Stimulated activated CD4-positive, alpha-beta T cell treated with anti-CD3 and anti-CD28 coated beads, Interleukin-1b, Interleukin-23, amount 100 ng/mL, for 48 hours (primary cell): ENCODE measurements around the gene ZNF655.
"Not testable (repeated sequence)": the region's sequence is repeated elsewhere in the genome, so short reads cannot be mapped to it uniquely, and the experiment has no call there.

Source experiments
- DNase-seq: peaks from one replicate; pipeline ENCODE4 v3.0.0-alpha.2; 2020

The ZNF655 gene

DNA sequence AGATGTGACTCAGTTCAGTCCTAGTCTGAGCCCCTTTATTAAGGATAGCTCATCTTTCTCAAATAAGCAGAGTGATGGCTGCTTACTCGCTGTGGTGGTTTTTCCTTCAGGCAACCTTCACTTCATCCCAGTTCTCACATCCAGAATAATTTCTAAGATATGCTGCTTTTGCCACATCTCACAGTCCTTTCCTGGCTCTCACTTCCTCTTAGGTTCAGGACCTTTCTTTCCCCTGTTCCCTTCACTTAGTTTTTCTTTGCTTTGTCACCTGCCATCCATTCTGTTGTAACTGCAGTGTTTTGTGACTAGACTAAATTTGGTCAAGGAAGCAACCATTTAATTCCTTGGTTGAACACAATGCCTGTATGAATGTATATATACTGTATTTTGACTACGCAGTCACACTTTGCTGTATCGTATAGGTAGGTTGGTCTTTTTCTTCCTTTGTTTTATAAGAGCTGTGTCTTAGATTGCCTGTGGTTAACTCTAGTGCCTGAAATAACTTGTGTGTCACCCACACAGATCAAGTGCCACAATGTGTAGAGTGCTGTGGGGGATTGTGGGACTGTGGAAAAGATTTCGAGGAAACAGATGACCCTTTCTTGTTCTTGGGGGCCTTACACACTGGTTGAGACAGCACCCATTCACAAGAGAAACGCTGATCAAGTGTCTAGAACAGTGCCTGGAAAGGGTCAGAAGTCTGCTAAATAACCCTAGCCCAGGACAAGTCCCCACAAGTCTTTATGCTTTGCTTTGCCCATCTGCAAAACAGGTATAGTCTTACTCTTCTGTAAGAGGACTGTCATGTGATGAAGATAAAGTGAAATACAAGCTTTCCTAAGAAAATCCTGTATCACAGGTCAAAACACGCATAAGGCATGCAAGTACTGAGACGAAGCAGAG, 2.6 kb downstream of the ZNF655 start:
- no peak for DNase-seq

DNA sequence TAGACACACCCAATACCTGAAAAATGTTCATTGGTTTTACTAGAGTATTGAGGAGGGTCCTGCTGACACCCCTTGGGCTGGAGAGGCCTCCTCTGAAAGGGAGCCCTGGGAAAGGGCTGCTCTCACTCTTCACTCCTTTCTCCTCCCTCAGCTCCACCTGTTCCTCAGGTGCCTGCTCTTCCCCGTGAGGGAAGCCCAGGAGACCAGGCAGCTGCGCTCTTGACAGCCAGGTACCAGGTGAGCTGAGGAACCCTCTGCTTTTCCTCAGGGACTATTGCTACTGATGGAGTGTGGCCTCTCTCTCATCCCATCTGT, 3.3 kb downstream of the ZNF655 start:
- no peak for DNase-seq

DNA sequence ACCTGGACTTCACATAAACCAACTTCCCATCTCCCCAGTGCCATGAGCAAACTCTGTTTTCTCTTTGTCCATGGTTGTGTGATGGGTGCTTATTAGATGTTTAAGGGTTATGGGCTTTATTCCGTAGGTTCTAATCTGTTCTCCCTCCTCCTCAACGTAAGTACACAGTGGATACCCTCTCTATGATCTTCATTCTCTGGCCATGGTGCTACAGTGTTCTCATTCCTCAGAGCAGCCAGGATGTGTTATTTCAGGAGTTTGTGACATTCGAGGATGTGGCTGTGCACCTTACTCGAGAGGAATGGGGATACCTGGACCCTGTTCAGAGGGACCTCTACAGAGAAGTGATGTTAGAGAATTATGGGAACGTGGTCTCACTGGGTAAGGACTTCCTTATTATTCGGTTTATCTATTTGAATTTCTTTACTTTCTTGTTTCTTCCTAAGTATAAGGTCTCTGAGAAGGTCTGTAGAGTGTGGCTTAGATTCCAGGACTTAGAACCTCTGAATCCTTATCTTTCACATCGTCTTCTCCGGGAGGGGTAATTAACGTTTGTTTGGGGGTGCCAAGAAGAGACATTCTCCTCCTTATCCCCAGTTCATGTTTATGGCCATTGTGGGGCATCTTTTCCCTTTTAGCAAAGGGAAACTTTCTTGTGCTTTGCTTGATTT, 3.8 kb downstream of the ZNF655 start:
- no peak for DNase-seq

DNA sequence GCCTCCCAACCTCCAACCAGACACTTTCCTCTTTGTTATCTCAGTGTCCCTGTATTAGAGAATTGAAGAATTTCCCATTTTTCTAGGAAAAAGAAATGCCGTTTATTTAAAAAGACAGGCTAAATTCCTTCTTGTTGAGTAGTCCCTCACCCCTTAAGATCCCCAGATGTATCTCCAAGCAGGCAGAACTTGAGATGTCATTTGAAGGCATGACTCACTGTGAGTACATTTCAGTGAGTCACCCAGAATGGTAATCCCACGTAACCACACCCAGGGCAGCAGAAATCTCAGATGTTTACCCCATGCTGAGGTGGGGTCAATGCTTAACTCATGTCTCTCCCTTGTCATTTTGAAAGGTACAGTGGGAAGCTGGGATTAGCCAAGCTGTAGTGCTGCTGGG, 4.4 kb downstream of the ZNF655 start:
- peak; percentile 63 for DNase-seq

DNA sequence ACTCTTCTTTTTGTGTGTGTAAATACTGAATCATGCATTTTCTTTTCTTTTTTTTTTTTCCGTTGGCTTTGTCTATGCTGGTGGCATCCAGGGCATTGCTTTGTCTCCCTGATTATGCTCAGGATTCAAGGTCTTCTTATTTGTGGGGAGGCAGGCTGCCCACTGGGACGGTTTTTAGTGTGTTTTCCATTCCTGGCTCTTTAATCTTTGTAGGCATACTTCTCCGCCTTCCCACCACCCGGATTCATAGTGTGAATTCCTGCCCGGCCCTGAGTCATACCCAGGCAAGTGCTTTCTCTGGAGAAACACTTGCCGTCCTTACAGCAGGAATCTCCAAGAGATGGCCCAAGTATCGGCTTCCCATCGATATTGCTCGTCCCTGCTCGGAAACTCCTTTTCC, 5.2 kb downstream of the ZNF655 start:
- no peak for DNase-seq

DNA sequence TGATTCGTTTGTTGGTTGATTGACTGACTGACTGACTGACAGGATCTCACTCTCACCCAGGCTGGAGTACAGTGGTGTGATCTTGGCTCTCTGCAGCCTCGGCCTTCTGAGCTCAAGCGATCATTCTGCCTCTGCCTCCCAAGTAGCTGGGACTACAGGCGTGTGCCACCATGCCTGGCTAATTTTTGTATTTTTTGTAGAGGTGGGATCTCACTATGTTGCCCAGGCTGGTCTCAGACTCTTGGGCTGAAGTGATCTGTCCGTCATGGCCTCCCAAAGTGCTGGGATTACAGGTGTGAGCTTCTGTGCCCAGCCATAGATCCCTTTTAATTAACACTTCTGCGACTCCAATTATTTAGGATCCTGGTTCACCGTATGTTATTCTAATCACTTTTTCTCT, 10.3 kb downstream of the ZNF655 start:
- DNase-seq = not testable (repeated sequence)

DNA sequence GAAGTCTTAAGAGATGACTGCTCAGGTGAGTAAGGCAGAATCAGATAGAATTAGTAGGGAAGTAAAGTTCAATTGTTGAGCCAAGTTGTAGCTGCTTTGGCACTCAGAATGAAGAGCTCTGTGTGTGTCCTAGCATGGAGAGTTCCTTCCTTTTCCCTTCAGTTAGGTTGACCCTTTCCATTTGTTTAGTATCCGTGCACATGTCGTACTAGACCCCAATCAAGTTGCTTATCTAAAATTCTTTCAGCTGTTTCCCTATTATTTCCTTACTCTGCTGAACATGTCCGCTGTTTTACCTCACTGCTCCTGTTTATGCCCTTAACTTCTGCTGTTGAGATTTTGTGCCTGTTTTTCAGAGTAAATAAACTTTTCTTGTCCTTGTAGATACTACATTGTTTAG, 13.3 kb downstream of the ZNF655 start:
- DNase-seq = no peak

DNA sequence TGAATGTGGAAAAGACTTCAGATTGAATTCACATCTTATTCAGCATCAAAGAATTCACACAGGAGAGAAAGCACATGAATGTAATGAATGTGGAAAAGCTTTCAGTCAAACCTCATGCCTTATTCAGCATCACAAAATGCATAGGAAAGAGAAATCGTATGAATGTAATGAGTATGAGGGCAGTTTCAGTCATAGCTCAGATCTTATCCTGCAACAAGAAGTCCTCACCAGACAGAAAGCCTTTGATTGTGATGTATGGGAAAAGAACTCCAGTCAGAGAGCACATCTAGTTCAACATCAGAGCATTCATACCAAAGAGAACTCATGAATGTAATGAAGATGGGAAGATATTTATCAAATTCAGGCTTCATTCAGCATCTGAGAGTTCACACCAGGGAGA, 14.8 kb downstream of the ZNF655 start:
- DNase-seq = no peak

DNA sequence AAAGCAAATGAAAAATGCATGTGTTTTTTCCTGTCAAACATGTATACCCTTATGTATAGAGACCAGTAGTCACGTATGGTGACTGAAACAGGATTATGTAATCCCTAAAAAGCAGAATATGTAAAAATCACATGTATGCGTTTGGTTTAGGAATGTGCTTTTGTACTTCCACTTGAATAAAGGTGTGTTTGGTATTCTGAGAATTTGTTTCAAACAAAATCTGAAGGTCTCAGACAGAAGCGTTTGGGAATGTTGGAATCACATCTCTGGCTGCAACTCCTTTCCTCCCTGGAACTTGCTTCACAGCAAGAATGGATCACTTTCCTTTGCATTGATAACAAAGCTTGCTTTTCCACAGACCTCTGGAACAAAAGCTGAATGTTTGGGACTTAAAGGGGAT, 17.8 kb downstream of the ZNF655 start:
- no peak for DNase-seq

DNA sequence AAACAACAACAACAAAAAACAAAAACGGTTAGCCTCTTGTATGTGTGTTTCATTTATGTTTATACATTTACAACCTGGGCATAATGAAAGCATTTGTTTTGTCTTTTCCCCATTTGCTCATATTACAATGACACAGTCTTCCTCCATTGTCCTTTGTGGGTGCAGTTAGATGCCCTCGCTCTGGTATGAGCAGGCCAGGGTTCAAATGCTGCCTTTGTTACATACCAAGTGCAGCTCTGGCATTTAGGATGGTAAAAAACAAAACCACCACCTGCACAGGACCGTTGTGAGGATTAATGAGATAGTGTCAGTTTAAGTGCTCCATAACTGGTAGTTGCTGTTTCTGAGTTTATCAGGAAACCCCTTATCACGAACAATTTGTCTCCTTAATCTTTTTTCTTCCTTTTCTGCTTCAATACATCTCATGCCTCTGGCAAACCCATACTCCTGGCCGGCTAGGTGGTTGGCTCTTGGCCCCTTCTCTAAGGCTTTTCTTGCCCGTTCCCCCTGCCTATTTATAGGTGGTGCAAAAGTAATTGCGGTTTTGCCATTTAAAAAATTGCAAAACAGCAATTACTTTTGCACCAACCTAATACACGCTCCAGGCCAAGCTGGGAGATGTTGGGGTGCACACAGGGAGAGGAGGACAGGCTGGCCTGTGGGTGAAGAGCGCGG, 21.0 kb downstream of the ZNF655 start:
- no peak for DNase-seq

DNA sequence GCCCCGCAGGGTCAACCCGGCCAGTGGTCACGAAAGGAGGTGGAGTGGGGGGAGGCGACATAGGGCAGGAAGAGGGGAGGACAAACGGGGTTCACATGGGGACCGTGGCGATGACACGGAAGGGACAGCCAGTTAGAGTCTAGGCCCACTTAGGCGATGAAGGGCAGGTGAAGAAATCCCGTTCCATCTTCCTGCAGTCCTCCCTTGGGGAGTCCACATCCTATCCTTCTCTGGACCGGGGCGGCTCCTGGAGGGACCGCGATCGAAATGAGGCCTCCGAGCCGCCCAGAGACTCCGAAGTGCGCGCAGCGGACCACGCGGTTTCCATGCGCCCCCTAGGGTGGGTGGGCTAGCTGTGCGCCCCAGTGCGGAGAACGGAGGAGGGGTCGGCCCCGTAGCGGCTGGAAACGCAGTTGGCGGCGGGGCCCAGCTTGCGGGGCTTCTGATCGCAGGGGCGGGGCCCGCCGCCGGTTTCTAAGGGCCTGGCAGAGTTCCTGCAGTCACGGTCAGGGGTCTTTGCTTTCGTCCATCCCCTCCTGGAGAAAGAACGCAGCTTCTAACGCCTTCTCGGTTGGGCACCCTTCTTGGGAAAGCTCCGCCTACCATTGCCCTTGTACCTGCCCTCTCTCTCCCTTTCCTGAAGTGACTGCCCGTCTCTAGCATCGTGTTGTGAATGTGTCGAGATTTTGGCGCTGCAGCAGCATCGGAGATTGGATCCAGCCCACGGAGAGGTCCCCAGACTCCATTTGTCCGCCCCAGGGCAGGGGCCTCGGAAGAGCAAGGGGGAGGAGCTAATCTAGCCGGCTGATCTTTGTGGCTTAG, 21.7 kb downstream of the ZNF655 start:
- peak; percentile 36 for DNase-seq

DNA sequence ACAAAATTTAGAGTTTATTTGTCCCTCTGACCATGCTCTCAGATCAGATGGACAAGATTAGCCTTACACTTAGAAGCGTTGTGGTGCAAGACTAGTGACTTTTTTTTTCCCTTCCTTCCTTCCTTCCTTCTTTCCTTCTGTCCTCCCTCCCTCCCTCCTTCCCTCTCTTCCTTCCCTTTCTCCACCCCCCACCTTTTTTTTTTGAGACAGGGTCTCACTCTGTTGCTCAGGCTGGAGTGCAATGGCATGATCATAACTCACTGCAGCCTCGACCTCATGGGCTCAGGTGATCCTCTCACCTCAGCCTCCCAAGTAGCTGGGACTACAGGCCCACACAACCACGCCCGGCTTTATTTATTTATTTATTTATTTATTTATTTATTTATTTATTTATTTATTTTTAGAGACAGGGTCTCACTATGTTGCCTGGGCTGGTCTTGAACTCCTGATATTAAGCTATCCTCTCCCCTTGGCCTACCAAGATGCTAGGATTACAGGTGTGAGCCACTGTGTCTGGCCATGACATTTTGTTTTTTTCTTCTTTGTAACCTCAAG, 22.4 kb downstream of the ZNF655 start:
- DNase-seq = not testable (repeated sequence)

DNA sequence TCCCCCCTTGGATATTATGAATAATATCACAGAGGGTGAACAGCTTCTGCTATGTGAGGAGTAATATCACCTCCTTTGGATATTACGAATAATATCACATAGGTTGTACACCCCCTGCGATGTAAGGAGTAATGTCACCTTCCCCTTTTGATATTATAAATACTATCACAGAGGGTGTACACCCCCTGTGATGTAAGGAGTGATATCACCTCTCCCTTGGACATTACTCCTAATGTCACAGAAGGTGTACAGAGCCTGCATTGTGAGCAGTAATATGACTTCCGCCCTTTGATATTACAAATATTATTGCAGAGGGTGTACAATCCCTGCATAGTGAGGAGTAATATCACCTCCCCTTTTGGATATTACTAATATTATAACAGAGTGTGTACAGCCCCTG, 30.4 kb downstream of the ZNF655 start:
- no peak for DNase-seq

DNA sequence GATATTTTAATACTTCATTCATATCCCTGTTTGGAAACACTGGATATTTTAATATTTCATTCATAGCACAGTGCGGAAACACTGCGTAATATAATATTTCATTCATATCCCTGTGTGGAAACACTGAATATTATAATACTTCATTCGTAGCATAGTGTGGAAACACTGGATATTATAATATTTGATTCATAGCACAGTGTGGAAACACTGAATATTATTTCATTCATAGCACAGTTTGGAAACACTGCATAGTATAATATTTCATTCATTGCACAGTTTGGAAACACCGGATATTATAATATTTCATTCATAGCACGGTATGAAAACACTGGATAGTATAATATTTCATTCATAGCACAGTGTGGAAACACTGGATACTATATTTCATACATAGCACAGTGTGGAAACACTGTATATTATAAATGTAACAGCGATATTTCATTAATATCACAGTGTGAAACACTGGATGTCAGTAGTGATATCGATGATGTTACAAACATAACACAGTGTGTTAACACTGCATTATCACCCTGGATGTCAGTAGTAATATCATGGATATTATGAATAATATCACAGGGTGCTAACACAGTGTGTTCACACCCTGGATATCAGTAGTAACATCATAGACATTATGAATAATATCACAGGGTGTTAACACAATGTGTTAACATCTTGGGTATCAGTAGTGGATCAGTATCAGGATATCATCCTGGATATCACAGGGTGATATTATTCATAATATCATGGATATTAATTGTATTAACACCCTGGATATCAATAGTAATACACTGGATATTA, 36.7 kb downstream of the ZNF655 start:
- DNase-seq = no peak

DNA sequence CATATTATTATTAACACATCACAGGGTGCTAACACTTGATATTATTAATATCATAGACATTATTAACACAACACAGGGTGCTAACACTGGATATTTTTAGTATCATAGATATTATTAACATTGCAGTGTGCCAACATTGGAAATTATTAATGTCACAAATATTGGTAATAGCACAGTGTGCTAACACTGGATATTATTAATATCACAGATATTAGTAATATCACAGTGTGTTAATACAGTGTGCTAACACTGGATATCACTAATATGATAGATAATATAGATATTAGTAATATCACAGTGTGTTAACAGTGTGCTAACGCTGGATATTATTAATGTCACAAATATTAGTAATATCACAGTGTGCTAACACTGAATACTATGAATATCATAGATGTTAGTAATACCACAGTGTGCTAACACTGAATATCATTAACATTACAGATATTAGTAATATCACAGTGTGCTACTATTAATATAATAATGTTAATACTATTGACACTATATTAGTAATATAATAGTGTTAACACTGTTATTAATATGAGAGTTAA, 38.0 kb downstream of the ZNF655 start:
- DNase-seq = no peak

DNA sequence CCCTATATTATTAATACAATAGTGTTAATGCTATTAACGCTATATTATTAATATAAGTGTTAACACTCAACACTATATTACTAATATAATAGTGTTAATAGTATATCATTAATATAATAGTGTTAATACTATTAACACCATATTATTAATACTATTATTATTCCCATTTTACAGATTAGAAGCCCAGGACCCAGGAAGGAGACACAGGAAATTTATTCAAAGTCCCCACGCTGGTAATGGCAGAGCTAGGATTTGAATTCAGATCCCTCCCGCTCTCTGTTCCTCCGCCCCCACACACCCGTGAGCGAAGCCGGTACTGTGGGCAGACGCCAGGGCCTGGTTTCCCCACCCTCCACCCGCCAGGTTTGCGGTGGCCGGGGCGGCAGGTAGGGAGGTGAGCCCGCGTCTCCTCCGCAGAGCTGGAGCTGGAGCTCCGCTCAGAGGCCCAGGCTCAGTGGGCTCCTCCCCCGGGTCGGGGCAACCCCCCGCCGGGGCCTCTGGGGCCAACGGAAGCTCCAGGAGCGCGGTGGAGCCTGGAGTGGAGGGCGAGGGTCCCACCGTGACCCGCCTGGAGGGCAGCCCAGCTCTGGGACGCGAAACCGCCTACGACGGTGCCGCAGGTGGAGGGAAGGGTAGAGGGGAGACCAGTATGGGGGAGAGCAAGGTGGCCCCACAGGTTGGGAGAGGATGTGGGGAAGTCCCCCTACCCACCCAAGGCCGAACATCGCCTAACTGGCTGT, 39.5 kb downstream of the ZNF655 start, which contains the start of gene TMEM225B:
TMEM225B (plus strand) TSS at position 506 of the 740 bp plus-strand sequence. CDS start 6,122 bp downstream, outside the sequence.
- DNase-seq = no peak

DNA sequence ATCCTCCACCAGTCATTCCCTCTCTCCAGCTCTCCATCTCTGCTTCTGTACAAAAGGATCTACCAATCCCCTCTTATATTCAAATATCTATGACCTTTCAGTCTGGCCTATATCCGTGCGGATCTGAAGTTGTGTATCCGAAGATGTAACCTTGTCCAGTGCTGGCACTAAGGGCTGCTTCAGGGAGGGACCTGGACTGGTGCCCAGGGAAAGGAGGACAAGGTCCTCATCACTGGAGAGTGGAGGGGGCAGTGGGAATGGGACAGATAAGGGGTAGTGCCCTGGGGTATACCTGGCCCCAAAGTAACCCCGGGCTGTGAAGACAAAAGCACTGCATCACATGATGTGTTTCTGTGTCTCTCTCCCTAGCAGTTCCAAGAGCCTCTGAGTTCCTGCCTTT, 41.4 kb downstream of the ZNF655 start:
- DNase-seq = no peak

DNA sequence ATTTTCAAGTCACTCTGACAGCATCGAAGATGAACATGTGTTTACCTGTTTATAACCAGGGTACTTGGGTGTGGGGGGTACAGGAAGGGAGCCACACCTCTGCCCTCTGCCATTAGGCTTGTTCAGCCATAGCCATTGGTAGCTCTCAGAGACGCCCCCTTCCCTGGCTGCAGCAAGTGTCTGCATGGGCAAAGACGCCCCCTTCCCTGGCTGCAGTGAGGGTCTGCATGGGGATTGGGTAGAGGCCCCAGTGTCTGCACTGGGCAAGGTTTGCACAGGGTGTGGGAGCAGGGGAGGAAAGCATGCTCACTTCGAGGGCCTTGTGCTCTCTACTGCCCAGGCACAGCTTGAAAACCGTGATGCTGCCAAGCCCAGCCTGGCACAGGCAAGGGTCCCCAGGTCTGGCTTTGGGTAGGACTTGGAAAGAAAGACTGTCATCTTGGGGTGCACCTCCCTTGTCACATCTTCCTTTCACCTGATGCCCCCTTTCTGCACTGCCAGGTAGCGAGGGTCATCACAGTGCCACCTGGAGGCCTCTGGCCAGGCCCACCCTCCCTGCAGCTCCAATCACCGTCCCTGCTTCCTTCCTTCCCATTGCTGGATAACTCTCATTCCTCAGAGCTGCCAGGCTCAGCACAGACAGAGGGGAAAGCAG, 43.3 kb downstream of the ZNF655 start:
- no peak for DNase-seq

DNA sequence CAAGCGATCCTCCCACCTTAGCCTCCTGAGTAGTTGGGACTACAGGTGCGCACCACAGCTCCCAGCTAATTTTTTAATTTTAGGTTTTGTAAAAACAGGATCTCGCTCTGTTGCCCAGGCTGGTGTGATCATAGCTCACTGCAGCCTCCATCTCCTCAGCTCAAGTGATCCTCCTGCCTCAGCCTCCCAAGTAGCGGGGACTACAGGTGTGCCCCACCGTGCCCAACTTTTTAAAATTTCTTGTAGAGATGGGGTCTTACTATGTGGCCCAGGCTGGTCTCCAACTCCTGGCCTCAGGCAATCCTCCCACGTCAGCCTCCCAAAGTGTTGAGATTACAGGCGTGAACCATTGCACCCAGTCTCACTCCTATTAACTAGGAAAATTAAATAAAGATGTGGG, 47.1 kb downstream of the ZNF655 start:
- no peak for DNase-seq

DNA sequence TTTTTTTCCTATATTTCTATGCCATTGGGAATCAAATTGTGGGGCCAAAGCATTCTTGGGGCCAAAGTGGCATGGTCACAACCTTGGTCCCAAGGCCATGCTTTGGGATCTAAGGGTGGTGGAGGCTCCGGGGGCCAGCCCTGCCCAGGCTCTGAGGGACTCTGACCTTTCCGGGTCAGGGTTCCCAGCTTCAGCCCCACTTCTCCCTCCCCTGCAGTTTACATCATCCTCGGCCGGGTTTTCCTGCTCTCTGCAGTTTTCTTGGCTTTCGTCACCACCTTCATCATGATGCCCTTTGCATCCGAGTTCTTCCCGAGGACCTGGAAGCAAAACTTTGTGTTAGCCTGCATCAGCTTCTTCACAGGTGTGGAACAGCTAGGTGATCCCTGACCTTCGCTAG, 48.1 kb downstream of the ZNF655 start:
- no peak for DNase-seq
